ENCODE results near the gene METAP1. TPM values are rescaled to one million over a fixed set of nuclear protein-coding genes. Genes with fewer than 3 reads are reported as not detected.

Gene METAP1
- total and polyA plus RNA-seq, 11 donors = 36.9 to 71.4 (median 63.6) TPM

- no peak for DNase-seq
- WGBS, 4 donors = 32 to 59% (median 46%) methylated on average over 2 of the region's 2 CpGs
- Histone ChIP-seq H3K9me3 (no peaks in the 10 kb centered on the region), H3K36me3 (peaks cover 0 to 73% (median 61%) of the 10 kb centered on the region in 9 donors), H3K27me3 (no peaks in the 10 kb centered on the region), H3K4me1 (peaks cover 0 to 15% (median 0%) of the 10 kb centered on the region in 12 donors), H3K27ac (no peak overlapping the region), H3K4me3 (no peak overlapping the region)
- TF ChIP-seq CTCF (IDR thresholded peaks at IDR 0.05) (peak in 2 of 12 donors; percentile 8 to 22), POLR2A (IDR thresholded peaks at IDR 0.05) (no peak)
- intact Hi-C loops (cut with DNase I) = no loop called here
- no peak for ATAC-seq
These were observed 52.2 kb downstream of the METAP1 start for GRCh38 chr4:99047710-99048109.

DNA sequence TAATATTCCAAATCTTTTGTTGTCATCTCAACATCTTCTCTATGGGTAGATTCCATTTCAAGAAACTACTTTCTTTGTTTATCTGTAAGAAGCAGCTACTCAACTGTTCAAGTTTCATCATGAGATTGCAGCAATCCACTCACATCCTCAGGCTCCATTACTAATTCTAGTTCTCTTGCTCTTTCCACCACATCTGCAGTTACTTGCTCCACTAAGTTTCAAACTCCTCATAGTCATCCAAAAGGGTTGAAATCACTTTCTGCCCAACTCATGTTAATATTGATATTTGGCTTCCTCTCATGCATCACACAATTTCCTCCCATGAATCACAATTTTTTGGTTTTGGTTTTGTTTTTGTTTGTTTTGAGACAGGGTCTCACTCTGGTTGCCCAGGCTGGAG lies 57.4 kb downstream of the METAP1 start:
- intact Hi-C loops (cut with DNase I) = loop anchor here (5.0 to 10.0 kb wide), 7 partner anchors 56 to 908 kb away; partner anchors contain the start of genes STPG2 (in 2 of the 10) and METAP1 (in 1 of the 10)

DNA sequence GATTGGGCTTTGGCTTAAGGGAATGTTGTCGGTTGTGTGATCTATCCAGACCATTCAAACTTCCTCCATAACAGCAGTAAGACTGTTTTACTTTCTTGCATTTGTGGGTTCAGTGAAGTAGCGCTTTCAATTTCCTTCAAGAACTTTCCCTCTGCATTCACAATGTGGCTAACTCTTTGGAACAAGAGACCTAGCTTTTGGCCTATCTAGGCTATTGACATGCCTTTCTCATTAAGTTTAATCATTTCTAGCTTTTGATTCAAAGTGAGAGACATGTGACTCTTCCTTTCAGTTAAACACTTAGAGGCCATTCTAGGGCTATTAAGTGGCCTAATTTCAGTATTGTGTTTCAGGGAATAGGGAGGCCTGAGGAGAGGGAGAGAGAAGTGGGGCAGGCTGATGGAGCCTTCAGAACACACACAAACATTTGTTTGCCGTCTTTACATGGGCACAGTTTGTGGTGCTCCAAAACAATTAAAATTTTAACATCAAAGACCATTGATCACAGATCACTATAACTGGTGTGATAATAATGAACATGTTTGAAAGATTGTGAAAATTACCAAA lies 59.0 kb downstream of the METAP1 start:
- intact Hi-C loops (cut with DNase I) = loop anchor here (5.0 to 10.0 kb wide), 7 partner anchors 57 to 910 kb away; partner anchors contain the start of genes STPG2 (in 2 of the 10) and METAP1 (in 1 of the 10)
- H3K36me3 ChIP-seq = peaks cover 0 to 81% (median 65%) of the 10 kb centered on the region in 9 donors

More for the DNA sequence above, 57.4 kb downstream of the METAP1 start:
- DNase-seq = no peak
- peaks cover 0 to 81% (median 61%) of the 10 kb centered on the region in 9 donors for H3K36me3 ChIP-seq
- no peak for ATAC-seq
- H3K27ac ChIP-seq = no peak overlapping the region
- no peaks in the 10 kb centered on the region for H3K27me3 ChIP-seq
- H3K4me1 ChIP-seq = peaks cover 0 to 11% (median 3%) of the 10 kb centered on the region in 12 donors
- no peaks in the 10 kb centered on the region for H3K9me3 ChIP-seq
- H3K4me3 ChIP-seq = no peak overlapping the region
- TF ChIP-seq POLR2A (IDR thresholded peaks at IDR 0.05) = no peak
- no peak for TF ChIP-seq CTCF (IDR thresholded peaks at IDR 0.05)

More for the DNA sequence above, 59.0 kb downstream of the METAP1 start:
- no peaks in the 10 kb centered on the region for H3K27me3 ChIP-seq
- peaks cover 0 to 25% (median 4%) of the 10 kb centered on the region in 12 donors for H3K4me1 ChIP-seq
- TF ChIP-seq CTCF (IDR thresholded peaks at IDR 0.05) = no peak
- TF ChIP-seq POLR2A (IDR thresholded peaks at IDR 0.05) = no peak
- no peak overlapping the region for H3K4me3 ChIP-seq
- 89 to 93% (median 92%) methylated on average over 3 of the region's 3 CpGs for WGBS, 4 donors
- no peak overlapping the region for H3K27ac ChIP-seq
- DNase-seq (no peak), ATAC-seq (no peak)
- H3K9me3 ChIP-seq = no peaks in the 10 kb centered on the region

Measured in heart left ventricle (tissue), 16 donors.